ENCODE results near the gene ZNF207. TPM values are rescaled to one million over a fixed set of nuclear protein-coding genes. Genes with fewer than 3 reads are reported as not detected.

ZNF207 gene
- 100 to 1,000 TPM; 248 to 288 (median 281) TPM for total RNA-seq
- polyA plus RNA-seq: 100 to 1,000 TPM; 168 to 169 TPM
- total RNA-seq: 171 reads per million, percentile 92 among the genes with 10 or more reads in this experiment

- intact Hi-C loops (cut with micrococcal nuclease): loop anchor here (1.0 to 5.0 kb wide), 14 partner anchors 9 to 843 kb away; partner anchors contain the start of genes PSMD11 (in 2 of the 2), RHOT1 (in 2 of the 2), UTP6 (in 2 of the 2) and LRRC37B (in 1 of the 2)
- no peaks in the 10 kb centered on the region for H3K27me3 Mint-ChIP-seq
- peak within 1 kb of the TSS; percentile 98 for H3K27ac ChIP-seq (ENCODE audit: low read depth, low read length)
- H3K36me3 Mint-ChIP-seq: peaks cover 12 to 25% (median 13%) of the 10 kb centered on the region in 5 donors
- H3K27ac Mint-ChIP-seq: peak within 1 kb of the TSS; percentile 95 to 100 (median 99)
- H3K4me1 Mint-ChIP-seq: peaks cover 19 to 54% (median 38%) of the 10 kb centered on the region in 7 donors
- H3K4me1 ChIP-seq (ENCODE audit: control insufficient read depth in 2 of 2, insufficient read depth in 2 of 2, low read length in 2 of 2): peaks cover 13 to 25% of the 10 kb centered on the region in 2 donors
- ATAC-seq (peak; percentile 100), DNase-seq (peak; percentile 85 to 95 (median 95))
- POLR2A ChIA-PET: interaction anchor here (1.1 to 2.2 kb wide), 6 partner anchors 8 to 137 kb away, joined by 4 to 11 read pairs (median 6); partner anchors contain the start of genes C17orf75, CDK5R1 and PSMD11
- no peaks in the 10 kb centered on the region for H3K27me3 ChIP-seq (ENCODE audit: control insufficient read depth in 2 of 2, insufficient read depth in 2 of 2, low read length in 2 of 2)
- no peaks in the 10 kb centered on the region for H3K9me3 ChIP-seq (ENCODE audit: control insufficient read depth in 2 of 3, low read length in 3 of 3)
- peak within 1 kb of the TSS; percentile 98 for H3K4me3 ChIP-seq (ENCODE audit: low read length)
- H3K9me3 Mint-ChIP-seq: peaks cover 0 to 5% (median 0%) of the 10 kb centered on the region in 11 donors
- H3K4me3 Mint-ChIP-seq: peak within 1 kb of the TSS; percentile 90 to 100 (median 98)
- H3K36me3 ChIP-seq (ENCODE audit: control insufficient read depth in 2 of 3, insufficient read depth in 3 of 3, low read length in 3 of 3): peaks cover 5 to 22% (median 9%) of the 10 kb centered on the region in 3 experiments
- CTCF ChIA-PET: no interaction called here
Observed at GRCh38 chr17:32349854-32350665, at the start of gene ZNF207. Gene ZNF207, plus strand, starts transcription at chr17:32350157. Its CDS starts 129 bp downstream, at chr17:32350286.

- ATAC-seq (no peak), DNase-seq (no peak)
- Histone ChIP-seq H3K27ac (ENCODE audit: low read depth, low read length) (no peak overlapping the region), H3K9me3 (ENCODE audit: control insufficient read depth in 2 of 3, low read length in 3 of 3) (no peaks in the 10 kb centered on the region), H3K4me3 (ENCODE audit: low read length) (no peak overlapping the region), H3K4me1 (ENCODE audit: control insufficient read depth in 2 of 2, insufficient read depth in 2 of 2, low read length in 2 of 2) (no peaks in the 10 kb centered on the region), H3K27me3 (ENCODE audit: control insufficient read depth in 2 of 2, insufficient read depth in 2 of 2, low read length in 2 of 2) (no peaks in the 10 kb centered on the region), H3K36me3 (ENCODE audit: control insufficient read depth in 2 of 3, insufficient read depth in 3 of 3, low read length in 3 of 3) (no peaks in the 10 kb centered on the region)
- POLR2A ChIA-PET: no interaction called here
- intact Hi-C loops (cut with micrococcal nuclease): no loop called here
- Mint-ChIP-seq H3K4me3 (no peak overlapping the region), H3K9me3 (no peaks in the 10 kb centered on the region), H3K27ac (no peak overlapping the region), H3K27me3 (peaks cover 0 to 17% (median 0%) of the 10 kb centered on the region in 5 donors), H3K4me1 (no peaks in the 10 kb centered on the region), H3K36me3 (no peaks in the 10 kb centered on the region)
- CTCF ChIA-PET: no interaction called here
Observed at GRCh38 chr17:32302037-32302436, 47.9 kb upstream of the ZNF207 start.

- Mint-ChIP-seq H3K27me3 (peaks cover 0 to 27% (median 0%) of the 10 kb centered on the region in 5 donors), H3K36me3 (no peaks in the 10 kb centered on the region), H3K27ac (no peak overlapping the region), H3K4me3 (no peak overlapping the region), H3K4me1 (no peaks in the 10 kb centered on the region), H3K9me3 (no peaks in the 10 kb centered on the region)
- H3K36me3 ChIP-seq (ENCODE audit: control insufficient read depth in 2 of 3, insufficient read depth in 3 of 3, low read length in 3 of 3): no peaks in the 10 kb centered on the region
- no peak overlapping the region for H3K27ac ChIP-seq (ENCODE audit: low read depth, low read length)
- DNase-seq (no peak), ATAC-seq (no peak)
- CTCF ChIA-PET: interaction anchor here (0.6 kb wide), 1 partner anchor 19 kb away, joined by 3 read pairs; no protein-coding TSS in a partner anchor
- no peak overlapping the region for H3K4me3 ChIP-seq (ENCODE audit: low read length)
- POLR2A ChIA-PET: no interaction called here
- H3K4me1 ChIP-seq (ENCODE audit: control insufficient read depth in 2 of 2, insufficient read depth in 2 of 2, low read length in 2 of 2): no peaks in the 10 kb centered on the region
- H3K9me3 ChIP-seq (ENCODE audit: control insufficient read depth in 2 of 3, low read length in 3 of 3): no peaks in the 10 kb centered on the region
- intact Hi-C loops (cut with micrococcal nuclease): no loop called here
- H3K27me3 ChIP-seq (ENCODE audit: control insufficient read depth in 2 of 2, insufficient read depth in 2 of 2, low read length in 2 of 2): no peaks in the 10 kb centered on the region
Observed at GRCh38 chr17:32302860-32303649, 46.9 kb upstream of the ZNF207 start.

- DNase-seq (no peak), ATAC-seq (no peak)
- Histone ChIP-seq H3K4me1 (ENCODE audit: control insufficient read depth in 2 of 2, insufficient read depth in 2 of 2, low read length in 2 of 2) (no peaks in the 10 kb centered on the region), H3K4me3 (ENCODE audit: low read length) (no peak overlapping the region), H3K27ac (ENCODE audit: low read depth, low read length) (no peak overlapping the region), H3K9me3 (ENCODE audit: control insufficient read depth in 2 of 3, low read length in 3 of 3) (no peaks in the 10 kb centered on the region), H3K36me3 (ENCODE audit: control insufficient read depth in 2 of 3, insufficient read depth in 3 of 3, low read length in 3 of 3) (no peaks in the 10 kb centered on the region), H3K27me3 (ENCODE audit: control insufficient read depth in 2 of 2, insufficient read depth in 2 of 2, low read length in 2 of 2) (no peaks in the 10 kb centered on the region)
- intact Hi-C loops (cut with micrococcal nuclease): no loop called here
- Mint-ChIP-seq H3K27me3 (peaks cover 0 to 30% (median 0%) of the 10 kb centered on the region in 5 donors), H3K4me3 (no peak overlapping the region), H3K27ac (no peak overlapping the region), H3K4me1 (peaks cover 0 to 3% (median 0%) of the 10 kb centered on the region in 7 donors), H3K36me3 (no peaks in the 10 kb centered on the region), H3K9me3 (no peaks in the 10 kb centered on the region)
- CTCF ChIA-PET: no interaction called here
- POLR2A ChIA-PET: no interaction called here
Observed at GRCh38 chr17:32303781-32304288, 46.1 kb upstream of the ZNF207 start.

- Histone ChIP-seq H3K4me1 (ENCODE audit: control insufficient read depth in 2 of 2, insufficient read depth in 2 of 2, low read length in 2 of 2) (no peaks in the 10 kb centered on the region), H3K36me3 (ENCODE audit: control insufficient read depth in 2 of 3, insufficient read depth in 3 of 3, low read length in 3 of 3) (no peaks in the 10 kb centered on the region), H3K9me3 (ENCODE audit: control insufficient read depth in 2 of 3, low read length in 3 of 3) (no peaks in the 10 kb centered on the region), H3K27me3 (ENCODE audit: control insufficient read depth in 2 of 2, insufficient read depth in 2 of 2, low read length in 2 of 2) (no peaks in the 10 kb centered on the region), H3K4me3 (ENCODE audit: low read length) (no peak overlapping the region), H3K27ac (ENCODE audit: low read depth, low read length) (no peak overlapping the region)
- ATAC-seq (no peak), DNase-seq (no peak)
- ChIA-PET POLR2A (no interaction called here), CTCF (no interaction called here)
- Mint-ChIP-seq H3K36me3 (no peaks in the 10 kb centered on the region), H3K27ac (no peak overlapping the region), H3K9me3 (no peaks in the 10 kb centered on the region), H3K27me3 (peaks cover 0 to 31% (median 0%) of the 10 kb centered on the region in 5 donors), H3K4me3 (no peak overlapping the region), H3K4me1 (peaks cover 0 to 3% (median 0%) of the 10 kb centered on the region in 7 donors)
- intact Hi-C loops (cut with micrococcal nuclease): no loop called here
Observed at GRCh38 chr17:32305049-32305448, 44.9 kb upstream of the ZNF207 start.

GRCh38 chr17:32307658-32308057, 42.3 kb upstream of the ZNF207 start:
- Mint-ChIP-seq H3K36me3 (no peaks in the 10 kb centered on the region), H3K27ac (no peak overlapping the region), H3K4me1 (peaks cover 0 to 3% (median 0%) of the 10 kb centered on the region in 7 donors), H3K27me3 (peaks cover 0 to 40% (median 0%) of the 10 kb centered on the region in 5 donors), H3K9me3 (no peaks in the 10 kb centered on the region), H3K4me3 (no peak overlapping the region)
- Histone ChIP-seq H3K9me3 (ENCODE audit: control insufficient read depth in 2 of 3, low read length in 3 of 3) (no peaks in the 10 kb centered on the region), H3K4me3 (ENCODE audit: low read length) (no peak overlapping the region), H3K27ac (ENCODE audit: low read depth, low read length) (no peak overlapping the region), H3K36me3 (ENCODE audit: control insufficient read depth in 2 of 3, insufficient read depth in 3 of 3, low read length in 3 of 3) (no peaks in the 10 kb centered on the region), H3K27me3 (ENCODE audit: control insufficient read depth in 2 of 2, insufficient read depth in 2 of 2, low read length in 2 of 2) (no peaks in the 10 kb centered on the region), H3K4me1 (ENCODE audit: control insufficient read depth in 2 of 2, insufficient read depth in 2 of 2, low read length in 2 of 2) (no peaks in the 10 kb centered on the region)
- intact Hi-C loops (cut with micrococcal nuclease): no loop called here
- ATAC-seq (no peak), DNase-seq (no peak)
- CTCF ChIA-PET: no interaction called here
- POLR2A ChIA-PET: no interaction called here
